WTC11 (cell line): Measurements from ENCODE around the gene GRIFIN. TPM values are rescaled to one million over a fixed set of nuclear protein-coding genes. Genes with fewer than 3 reads are reported as not detected.

Experiments used
- ATAC-seq: fragments of 200-7000 bp; cut with Tn5 transposase; 2 replicates; pipeline ENCODE4 v1.10.0; 2021; ENCODE audit warnings: mild to moderate bottlenecking, moderate library complexity
- CTCF ChIA-PET: fragments of 300-600 bp; sonication (Branson Sonifier 250); formaldehyde crosslinking; loops from one replicate; lab custom pipeline; 2021; ENCODE audit warnings: antibody characterized with exemption; lab: Charles Lee
- POLR2A ChIA-PET: fragments of 350-600 bp; sonication (Branson Sonifier 250); formaldehyde crosslinking; loops from one replicate; lab custom pipeline; 2021; ENCODE audit warnings: antibody characterized with exemption; lab: Charles Lee
- DNase-seq: peaks from one replicate; pipeline ENCODE4 v3.0.0; 2021; ENCODE audit warnings: low spot score
- H3K27ac Mint-ChIP-seq: 2 replicates; pipeline ENCODE4 v1.8.0; 2021; ENCODE audit warnings: mixed read lengths
- H3K27me3 Mint-ChIP-seq: 2 replicates; pipeline ENCODE4 v1.8.0; 2021; ENCODE audit warnings: low read depth, mild to moderate bottlenecking, moderate library complexity, mixed read lengths
- H3K36me3 Mint-ChIP-seq: 2 replicates; pipeline ENCODE4 v1.8.0; 2021; ENCODE audit warnings: mixed read lengths
- H3K4me1 Mint-ChIP-seq: 2 replicates; pipeline ENCODE4 v1.8.0; 2022; ENCODE audit warnings: mixed read lengths
- H3K4me3 Mint-ChIP-seq: 2 replicates; pipeline ENCODE4 v1.8.0; 2021; ENCODE audit warnings: mild to moderate bottlenecking, moderate library complexity, mixed read lengths
- H3K9me3 Mint-ChIP-seq: 2 replicates; pipeline ENCODE4 v1.8.0; 2021; ENCODE audit warnings: mixed read lengths
- ATF6 ChIP-seq: sonication (generic); formaldehyde crosslinking; IDR thresholded peaks from 2 replicates; pipeline ENCODE4 v1.8.1; 2023; ENCODE audit warnings: mild to moderate bottlenecking, missing genetic modification reagents
- CBFB ChIP-seq: sonication (generic); formaldehyde crosslinking; IDR thresholded peaks from 2 replicates; pipeline ENCODE4 v1.8.1; 2022; ENCODE audit warnings: mild to moderate bottlenecking, low read depth, missing genetic modification reagents
- CDX4 ChIP-seq: fragments of 250-450 bp; sonication (Bioruptor Pico); IDR thresholded peaks from 2 replicates; pipeline ENCODE4 v1.9.0; 2021; ENCODE audit warnings: moderate library complexity, mild to moderate bottlenecking, inconsistent platforms, borderline replicate concordance
- ELF4 ChIP-seq: sonication (generic); formaldehyde crosslinking; IDR thresholded peaks from 2 replicates; pipeline ENCODE4 v1.8.1; 2022; ENCODE audit warnings: low read depth, mild to moderate bottlenecking, moderate library complexity, missing genetic modification reagents
- GABPB1 ChIP-seq: sonication (generic); formaldehyde crosslinking; IDR thresholded peaks from 2 replicates; pipeline ENCODE4 v1.8.1; 2023; ENCODE audit warnings: mild to moderate bottlenecking, missing genetic modification reagents
- MAX ChIP-seq: sonication (generic); formaldehyde crosslinking; IDR thresholded peaks from 2 replicates; pipeline ENCODE4 v1.8.0; 2022; ENCODE audit warnings: mild to moderate bottlenecking, missing genetic modification reagents
- NR3C1 ChIP-seq: sonication (generic); formaldehyde crosslinking; conservative IDR thresholded peaks from 2 replicates; pipeline ENCODE4 v1.8.1; 2023; ENCODE audit warnings: low read depth, mild to moderate bottlenecking, missing genetic modification reagents
- RELA ChIP-seq: sonication (generic); formaldehyde crosslinking; IDR thresholded peaks from 2 replicates; pipeline ENCODE4 v1.8.1; 2022; ENCODE audit warnings: missing genetic modification reagents, mild to moderate bottlenecking, borderline replicate concordance
- RORB ChIP-seq: fragments of 250-450 bp; sonication (Bioruptor Pico); IDR thresholded peaks from 2 replicates; pipeline ENCODE4 v1.9.0; 2021; ENCODE audit warnings: mild to moderate bottlenecking
- SMAD3 ChIP-seq: sonication (generic); formaldehyde crosslinking; IDR thresholded peaks from 2 replicates; pipeline ENCODE4 v1.8.0; 2022; ENCODE audit warnings: missing genetic modification reagents, mild to moderate bottlenecking, borderline replicate concordance
- TCF7 ChIP-seq: sonication (generic); formaldehyde crosslinking; IDR thresholded peaks from 2 replicates; pipeline ENCODE4 v1.8.0; 2022; ENCODE audit warnings: mild to moderate bottlenecking, low read depth, missing genetic modification reagents, moderate library complexity
- ZNF219 ChIP-seq: sonication (generic); formaldehyde crosslinking; IDR thresholded peaks from 2 replicates; pipeline ENCODE4 v1.8.0; 2023; ENCODE audit warnings: missing genetic modification reagents, mild to moderate bottlenecking, borderline replicate concordance
- ZNF232 ChIP-seq: sonication (generic); formaldehyde crosslinking; IDR thresholded peaks from 2 replicates; pipeline ENCODE4 v1.8.0; 2022; ENCODE audit warnings: mild to moderate bottlenecking, missing genetic modification reagents
- ZNF671 ChIP-seq: fragments of 250-450 bp; sonication (Bioruptor Pico); IDR thresholded peaks from 2 replicates; pipeline ENCODE4 v1.8.0; 2021; ENCODE audit warnings: mild to moderate bottlenecking
- total RNA-seq: library from RNA; stranded (reverse); gene quantifications from 3 replicates; pipeline ENCODE4 v1.2.3, GENCODE V29; 2021
- TF ChIP-seq, protein P1 (sequence below): sonication (generic); formaldehyde crosslinking; IDR thresholded peaks from 2 replicates; pipeline ENCODE4 v1.8.1; 2023; ENCODE audit warnings: mild to moderate bottlenecking, missing genetic modification reagents, borderline replicate concordance
- TF ChIP-seq, protein P2 (sequence below): sonication (generic); formaldehyde crosslinking; IDR thresholded peaks from 2 replicates; pipeline ENCODE4 v1.8.0; 2022; ENCODE audit warnings: mild to moderate bottlenecking, missing genetic modification reagents

GRIFIN gene
- total RNA-seq, 1 experiment from 2014 or later, result not detected

- no peak for TF ChIP-seq MAX (CRISPR knock-in tag)
- TF ChIP-seq ZNF219 (CRISPR knock-in tag), result no peak
- TF ChIP-seq ZNF232 (CRISPR knock-in tag), result no peak
Observed at GRCh38 chr7:2444476-2444875, 31.7 kb downstream of the GRIFIN start (continued).

- peaks cover 3% of the 10 kb centered on the region; the same call in 1 of the 2 replicates for H3K9me3 Mint-ChIP-seq
- POLR2A ChIA-PET, result no interaction called here
- ATAC-seq (no peak), DNase-seq (no peak)
- H3K4me1 Mint-ChIP-seq, result no peaks in the 10 kb centered on the region
- peaks cover 5% of the 10 kb centered on the region for H3K36me3 Mint-ChIP-seq
- no peak overlapping the region for H3K27ac Mint-ChIP-seq
- TF ChIP-seq, protein P1, sequence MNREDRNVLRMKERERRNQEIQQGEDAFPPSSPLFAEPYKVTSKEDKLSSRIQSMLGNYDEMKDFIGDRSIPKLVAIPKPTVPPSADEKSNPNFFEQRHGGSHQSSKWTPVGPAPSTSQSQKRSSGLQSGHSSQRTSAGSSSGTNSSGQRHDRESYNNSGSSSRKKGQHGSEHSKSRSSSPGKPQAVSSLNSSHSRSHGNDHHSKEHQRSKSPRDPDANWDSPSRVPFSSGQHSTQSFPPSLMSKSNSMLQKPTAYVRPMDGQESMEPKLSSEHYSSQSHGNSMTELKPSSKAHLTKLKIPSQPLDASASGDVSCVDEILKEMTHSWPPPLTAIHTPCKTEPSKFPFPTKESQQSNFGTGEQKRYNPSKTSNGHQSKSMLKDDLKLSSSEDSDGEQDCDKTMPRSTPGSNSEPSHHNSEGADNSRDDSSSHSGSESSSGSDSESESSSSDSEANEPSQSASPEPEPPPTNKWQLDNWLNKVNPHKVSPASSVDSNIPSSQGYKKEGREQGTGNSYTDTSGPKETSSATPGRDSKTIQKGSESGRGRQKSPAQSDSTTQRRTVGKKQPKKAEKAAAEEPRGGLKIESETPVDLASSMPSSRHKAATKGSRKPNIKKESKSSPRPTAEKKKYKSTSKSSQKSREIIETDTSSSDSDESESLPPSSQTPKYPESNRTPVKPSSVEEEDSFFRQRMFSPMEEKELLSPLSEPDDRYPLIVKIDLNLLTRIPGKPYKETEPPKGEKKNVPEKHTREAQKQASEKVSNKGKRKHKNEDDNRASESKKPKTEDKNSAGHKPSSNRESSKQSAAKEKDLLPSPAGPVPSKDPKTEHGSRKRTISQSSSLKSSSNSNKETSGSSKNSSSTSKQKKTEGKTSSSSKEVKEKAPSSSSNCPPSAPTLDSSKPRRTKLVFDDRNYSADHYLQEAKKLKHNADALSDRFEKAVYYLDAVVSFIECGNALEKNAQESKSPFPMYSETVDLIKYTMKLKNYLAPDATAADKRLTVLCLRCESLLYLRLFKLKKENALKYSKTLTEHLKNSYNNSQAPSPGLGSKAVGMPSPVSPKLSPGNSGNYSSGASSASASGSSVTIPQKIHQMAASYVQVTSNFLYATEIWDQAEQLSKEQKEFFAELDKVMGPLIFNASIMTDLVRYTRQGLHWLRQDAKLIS, result no peak
- TF ChIP-seq CDX4 (CRISPR knock-in tag), result no peak
- no peaks in the 10 kb centered on the region for H3K27me3 Mint-ChIP-seq
- H3K4me3 Mint-ChIP-seq, result no peak overlapping the region
- CTCF ChIA-PET, result interaction anchor here (1.6 kb wide), 1 partner anchor 25 kb away, joined by 5 read pairs; no protein-coding TSS in a partner anchor
Observed at GRCh38 chr7:2443491-2443890, 32.7 kb downstream of the GRIFIN start.

- H3K9me3 Mint-ChIP-seq, result peaks cover 3% of the 10 kb centered on the region; the same call in 1 of the 2 replicates
- peak overlapping the region; percentile 57; the same call in 1 of the 2 replicates for H3K27ac Mint-ChIP-seq
- ChIA-PET POLR2A (no interaction called here), CTCF (interaction anchor here (0.5 to 2.7 kb wide), 3 partner anchors 10 to 26 kb away, joined by 3 to 10 read pairs (median 4); no protein-coding TSS in a partner anchor)
- TF ChIP-seq MAX (CRISPR knock-in tag) (no peak), ZNF671 (CRISPR knock-in tag) (no peak), GABPB1 (no peak), RELA (CRISPR knock-in tag) (no peak), ATF6 (no peak), RORB (CRISPR knock-in tag) (no peak), TCF7 (CRISPR knock-in tag) (no peak), NR3C1 (CRISPR knock-in tag) (no peak), SMAD3 (CRISPR knock-in tag) (no peak), CDX4 (CRISPR knock-in tag) (no peak), CBFB (no peak), ELF4 (CRISPR knock-in tag) (no peak)
- TF ChIP-seq, protein P2, sequence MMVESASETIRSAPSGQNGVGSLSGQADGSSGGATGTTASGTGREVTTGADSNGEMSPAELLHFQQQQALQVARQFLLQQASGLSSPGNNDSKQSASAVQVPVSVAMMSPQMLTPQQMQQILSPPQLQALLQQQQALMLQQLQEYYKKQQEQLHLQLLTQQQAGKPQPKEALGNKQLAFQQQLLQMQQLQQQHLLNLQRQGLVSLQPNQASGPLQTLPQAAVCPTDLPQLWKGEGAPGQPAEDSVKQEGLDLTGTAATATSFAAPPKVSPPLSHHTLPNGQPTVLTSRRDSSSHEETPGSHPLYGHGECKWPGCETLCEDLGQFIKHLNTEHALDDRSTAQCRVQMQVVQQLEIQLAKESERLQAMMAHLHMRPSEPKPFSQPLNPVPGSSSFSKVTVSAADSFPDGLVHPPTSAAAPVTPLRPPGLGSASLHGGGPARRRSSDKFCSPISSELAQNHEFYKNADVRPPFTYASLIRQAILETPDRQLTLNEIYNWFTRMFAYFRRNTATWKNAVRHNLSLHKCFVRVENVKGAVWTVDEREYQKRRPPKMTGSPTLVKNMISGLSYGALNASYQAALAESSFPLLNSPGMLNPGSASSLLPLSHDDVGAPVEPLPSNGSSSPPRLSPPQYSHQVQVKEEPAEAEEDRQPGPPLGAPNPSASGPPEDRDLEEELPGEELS (CRISPR knock-in tag), result no peak
- H3K4me1 Mint-ChIP-seq, result no peaks in the 10 kb centered on the region
- H3K27me3 Mint-ChIP-seq, result no peaks in the 10 kb centered on the region
- H3K36me3 Mint-ChIP-seq, result peaks cover 5% of the 10 kb centered on the region
- DNase-seq (no peak), ATAC-seq (no peak)
- H3K4me3 Mint-ChIP-seq, result no peak overlapping the region
Observed at GRCh38 chr7:2441430-2442058, 34.7 kb downstream of the GRIFIN start.
